CD4-positive, alpha-beta memory T cell (primary cell): ENCODE data around the gene RHOBTB1. TPM values are rescaled to one million over a fixed set of nuclear protein-coding genes. Genes with fewer than 3 reads are reported as not detected.

Experiments
- CTCF ChIA-PET: fragments of 350-600 bp; sonication (Branson Sonifier 250); formaldehyde crosslinking; loops from one replicate; lab custom pipeline; 2021; ENCODE audit warnings: inconsistent platforms; ENCODE audit not compliant: partially characterized antibody; lab: Charles Lee
- POLR2A ChIA-PET: fragments of 350-600 bp; sonication (Branson Sonifier 250); formaldehyde crosslinking; loops from one replicate; lab custom pipeline; 2021; ENCODE audit not compliant: partially characterized antibody; lab: Charles Lee
- DNase-seq, 5 donors: peaks; one replicate each; pipeline versions ENCODE4 v3.0.0 to v3.0.0-alpha.2; 2020 to 2022; ENCODE audit warnings: mixed read lengths in 1 of 5
- H3K27ac ChIP-seq: one replicate; pipeline ENCODE4 v1.7.0; 2013; ENCODE audit warnings: low read depth, low read length
- H3K27me3 ChIP-seq: 2 replicates; pipeline ENCODE4 v1.7.0; 2013; ENCODE audit warnings: mild to moderate bottlenecking, low read length, moderate library complexity; ENCODE audit not compliant: insufficient read depth
- H3K36me3 ChIP-seq: 2 replicates; pipeline ENCODE4 v1.7.0; 2013; ENCODE audit warnings: mild to moderate bottlenecking, low read length, moderate library complexity; ENCODE audit not compliant: insufficient read depth
- H3K4me1 ChIP-seq: 2 replicates; pipeline ENCODE4 v1.7.0; 2013; ENCODE audit warnings: mild to moderate bottlenecking, low read length, moderate library complexity; ENCODE audit not compliant: insufficient read depth
- H3K4me3 ChIP-seq, 2 donors: one replicate each; pipeline ENCODE4 v1.7.0; 2013; ENCODE audit warnings: low read length in 2 of 2, mild to moderate bottlenecking in 1 of 2
- H3K9me3 ChIP-seq, 2 donors: one replicate each; pipeline ENCODE4 v1.7.0; 2013; ENCODE audit warnings: low read length in 2 of 2, control low read depth in 1 of 2; ENCODE audit not compliant: control insufficient read depth in 1 of 2
- H3K27ac Mint-ChIP-seq, 7 donors: one replicate each; pipeline ENCODE4 v1.8.0; 2020 to 2021; ENCODE audit warnings: mixed read lengths in 7 of 7, mild to moderate bottlenecking in 6 of 7, inconsistent platforms in 3 of 7, moderate library complexity in 3 of 7
- H3K27me3 Mint-ChIP-seq, 2 donors: one replicate each; pipeline ENCODE4 v1.8.0; 2020 to 2021; ENCODE audit warnings: mixed read lengths in 2 of 2
- H3K36me3 Mint-ChIP-seq, 2 donors: one replicate each; pipeline ENCODE4 v1.8.0; 2020 to 2021; ENCODE audit warnings: mixed read lengths in 2 of 2, inconsistent platforms in 1 of 2, mild to moderate bottlenecking in 1 of 2
- H3K4me1 Mint-ChIP-seq, 4 donors: one replicate each; pipeline ENCODE4 v1.8.0; 2020 to 2021; ENCODE audit warnings: mixed read lengths in 4 of 4, mild to moderate bottlenecking in 1 of 4
- H3K4me3 Mint-ChIP-seq, 8 donors: one replicate each; pipeline ENCODE4 v1.8.0; 2020 to 2021; ENCODE audit warnings: mixed read lengths in 8 of 8, mild to moderate bottlenecking in 7 of 8, moderate library complexity in 6 of 8, inconsistent platforms in 3 of 8
- H3K9me3 Mint-ChIP-seq, 8 donors: one replicate each; pipeline ENCODE4 v1.8.0; 2020 to 2021; ENCODE audit warnings: mixed read lengths in 8 of 8, mild to moderate bottlenecking in 5 of 8, inconsistent platforms in 3 of 8, moderate library complexity in 1 of 8
- intact Hi-C: fragments of 100-400 bp; cut with micrococcal nuclease; formaldehyde crosslinking; loops from one replicate; pipeline ENCODE4 v1.15.1; 2023
- polyA plus RNA-seq, 2 donors: library from polyadenylated mRNA; unstranded; fragments of 300-500 nt; fragmentation: Illumina TruSeq; gene quantifications; one replicate each; pipeline ENCODE4 v1.2.3, GENCODE V29; 2021
- total RNA-seq, 2 experiments: library from RNA; stranded (reverse); gene quantifications; one replicate each; pipeline ENCODE4 v1.2.3, GENCODE V29; 2021

RHOBTB1 gene, protein sequence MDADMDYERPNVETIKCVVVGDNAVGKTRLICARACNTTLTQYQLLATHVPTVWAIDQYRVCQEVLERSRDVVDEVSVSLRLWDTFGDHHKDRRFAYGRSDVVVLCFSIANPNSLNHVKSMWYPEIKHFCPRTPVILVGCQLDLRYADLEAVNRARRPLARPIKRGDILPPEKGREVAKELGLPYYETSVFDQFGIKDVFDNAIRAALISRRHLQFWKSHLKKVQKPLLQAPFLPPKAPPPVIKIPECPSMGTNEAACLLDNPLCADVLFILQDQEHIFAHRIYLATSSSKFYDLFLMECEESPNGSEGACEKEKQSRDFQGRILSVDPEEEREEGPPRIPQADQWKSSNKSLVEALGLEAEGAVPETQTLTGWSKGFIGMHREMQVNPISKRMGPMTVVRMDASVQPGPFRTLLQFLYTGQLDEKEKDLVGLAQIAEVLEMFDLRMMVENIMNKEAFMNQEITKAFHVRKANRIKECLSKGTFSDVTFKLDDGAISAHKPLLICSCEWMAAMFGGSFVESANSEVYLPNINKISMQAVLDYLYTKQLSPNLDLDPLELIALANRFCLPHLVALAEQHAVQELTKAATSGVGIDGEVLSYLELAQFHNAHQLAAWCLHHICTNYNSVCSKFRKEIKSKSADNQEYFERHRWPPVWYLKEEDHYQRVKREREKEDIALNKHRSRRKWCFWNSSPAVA
- total RNA-seq (under 1 TPM in 1 of 2 experiments, not detected in 1; 0.25 TPM), polyA plus RNA-seq (not detected)

DNA sequence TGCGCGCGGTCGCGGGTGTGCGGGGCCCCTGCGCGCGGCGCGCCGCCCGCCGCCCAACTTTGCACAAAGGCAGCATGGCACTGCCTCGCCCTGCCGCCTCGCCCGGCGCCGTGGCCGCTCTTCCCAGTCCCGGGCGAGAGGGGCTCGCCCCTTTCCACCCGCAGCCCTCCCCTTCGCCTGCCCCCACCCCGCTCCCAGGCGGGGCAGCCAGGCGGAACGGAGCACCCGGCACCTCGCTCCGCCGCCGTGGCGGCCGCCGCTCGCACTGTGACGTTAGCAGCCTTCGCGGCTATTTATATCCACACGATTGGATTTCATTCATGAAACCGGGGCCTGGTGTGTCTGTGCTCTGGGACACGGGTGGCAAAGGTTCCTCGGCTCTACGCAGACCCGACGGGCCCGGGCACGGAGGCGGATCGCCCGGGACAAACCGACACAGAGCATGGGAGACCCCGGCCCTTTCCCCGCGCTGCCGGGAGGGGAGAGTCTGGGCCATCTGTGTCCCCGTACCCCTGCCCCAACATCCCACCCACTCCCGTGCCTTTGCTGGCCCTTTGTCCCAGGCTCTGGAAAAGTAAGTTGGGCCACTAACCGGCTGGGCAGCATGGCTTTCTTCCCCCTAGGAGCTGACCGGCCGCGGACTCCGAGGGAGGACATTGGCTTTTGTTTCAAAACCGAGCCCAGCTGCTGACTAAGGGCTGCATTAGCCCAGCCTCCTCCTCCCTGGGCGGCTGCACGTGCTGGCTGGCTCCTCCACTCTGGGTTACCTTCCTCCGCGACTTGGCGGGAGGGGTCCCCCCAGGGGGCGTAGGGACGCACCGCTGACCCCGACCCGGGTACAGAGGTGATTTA, at the start of gene RHOBTB1:
Gene RHOBTB1, minus strand, starts transcription at position 128 of the 852 bp plus-strand sequence. CDS start 32,643 bp downstream, outside the sequence.
- Mint-ChIP-seq H3K36me3 (no peaks in the 10 kb centered on the region), H3K27ac (no peak within 1 kb of the TSS)
- CTCF ChIA-PET: no interaction called here

GRCh38 chr10:60992636-60993035, 48.7 kb upstream of the RHOBTB1 start:
- ChIA-PET CTCF (no interaction called here), POLR2A (no interaction called here)
- H3K4me3 ChIP-seq: no peak overlapping the region
- no peaks in the 10 kb centered on the region for H3K36me3 ChIP-seq
- Mint-ChIP-seq H3K9me3 (peaks cover 0 to 6% (median 0%) of the 10 kb centered on the region in 8 donors), H3K27me3 (peaks cover 3 to 10% of the 10 kb centered on the region in 2 donors), H3K4me1 (peaks cover 0 to 2% (median 0%) of the 10 kb centered on the region in 4 donors), H3K4me3 (no peak overlapping the region), H3K36me3 (no peaks in the 10 kb centered on the region), H3K27ac (no peak overlapping the region)
- no peak overlapping the region for H3K27ac ChIP-seq
- no peaks in the 10 kb centered on the region for H3K27me3 ChIP-seq
- no peak for DNase-seq
- H3K4me1 ChIP-seq: no peaks in the 10 kb centered on the region
- H3K9me3 ChIP-seq: no peaks in the 10 kb centered on the region
- intact Hi-C loops: no loop called here

More for the DNA sequence above, at the start of gene RHOBTB1:
- peaks cover 49 to 59% of the 10 kb centered on the region in 2 donors for H3K27me3 Mint-ChIP-seq
- Histone ChIP-seq H3K4me3 (peak within 1 kb of the TSS; percentile 9 to 42), H3K9me3 (no peaks in the 10 kb centered on the region), H3K27me3 (peaks cover 21% of the 10 kb centered on the region), H3K4me1 (peaks cover 22% of the 10 kb centered on the region), H3K27ac (no peak within 1 kb of the TSS), H3K36me3 (no peaks in the 10 kb centered on the region)
- DNase-seq: peak; percentile 8 to 42 (median 14)
- POLR2A ChIA-PET: no interaction called here
- intact Hi-C loops: no loop called here
- H3K4me1 Mint-ChIP-seq: peaks cover 8 to 15% (median 11%) of the 10 kb centered on the region in 4 donors
- H3K9me3 Mint-ChIP-seq: peaks cover 0 to 3% (median 0%) of the 10 kb centered on the region in 8 donors
- peak within 1 kb of the TSS; percentile 60 to 79 (median 72) for H3K4me3 Mint-ChIP-seq

DNA sequence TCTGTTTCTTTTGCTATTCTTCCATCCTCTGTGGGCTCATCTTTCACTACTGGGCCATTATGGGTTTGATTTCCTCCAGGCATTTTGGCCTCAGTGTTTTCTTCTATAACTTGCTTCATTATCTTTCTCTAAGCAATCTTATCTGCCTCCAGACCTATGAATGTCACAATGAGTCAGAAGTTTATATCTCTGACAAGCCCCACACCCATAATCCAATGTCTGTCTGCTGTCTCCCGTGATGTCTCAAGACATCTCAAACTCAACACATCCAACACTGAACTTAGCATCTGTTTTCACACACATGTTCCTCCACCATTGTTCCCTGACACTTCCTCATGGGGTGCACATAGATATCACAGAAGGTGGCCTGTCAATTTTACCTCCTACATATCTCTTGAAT, 46.7 kb upstream of the RHOBTB1 start:
- intact Hi-C loops: no loop called here
- H3K4me1 Mint-ChIP-seq: peaks cover 0 to 2% (median 0%) of the 10 kb centered on the region in 4 donors
- peaks cover 0 to 6% (median 0%) of the 10 kb centered on the region in 8 donors for H3K9me3 Mint-ChIP-seq
- Histone ChIP-seq H3K4me3 (no peak overlapping the region), H3K36me3 (no peaks in the 10 kb centered on the region), H3K9me3 (no peaks in the 10 kb centered on the region), H3K4me1 (no peaks in the 10 kb centered on the region), H3K27ac (no peak overlapping the region), H3K27me3 (no peaks in the 10 kb centered on the region)
- H3K4me3 Mint-ChIP-seq: no peak overlapping the region
- H3K27ac Mint-ChIP-seq: no peak overlapping the region
- CTCF ChIA-PET: no interaction called here
- no peak for DNase-seq
- peaks cover 7% of the 10 kb centered on the region in 2 donors for H3K27me3 Mint-ChIP-seq
- H3K36me3 Mint-ChIP-seq: no peaks in the 10 kb centered on the region
- POLR2A ChIA-PET: no interaction called here

GRCh38 chr10:60989400-60989876, 45.5 kb upstream of the RHOBTB1 start:
- H3K36me3 ChIP-seq: no peaks in the 10 kb centered on the region
- no peak overlapping the region for H3K27ac ChIP-seq
- no peak for DNase-seq
- POLR2A ChIA-PET: no interaction called here
- Mint-ChIP-seq H3K27me3 (peaks cover 7 to 9% of the 10 kb centered on the region in 2 donors), H3K27ac (no peak overlapping the region), H3K36me3 (no peaks in the 10 kb centered on the region), H3K9me3 (peaks cover 0 to 6% (median 0%) of the 10 kb centered on the region in 8 donors), H3K4me1 (peaks cover 0 to 2% (median 0%) of the 10 kb centered on the region in 4 donors), H3K4me3 (no peak overlapping the region)
- intact Hi-C loops: no loop called here
- no peaks in the 10 kb centered on the region for H3K4me1 ChIP-seq
- CTCF ChIA-PET: no interaction called here
- no peaks in the 10 kb centered on the region for H3K9me3 ChIP-seq
- no peaks in the 10 kb centered on the region for H3K27me3 ChIP-seq
- H3K4me3 ChIP-seq: no peak overlapping the region

DNA sequence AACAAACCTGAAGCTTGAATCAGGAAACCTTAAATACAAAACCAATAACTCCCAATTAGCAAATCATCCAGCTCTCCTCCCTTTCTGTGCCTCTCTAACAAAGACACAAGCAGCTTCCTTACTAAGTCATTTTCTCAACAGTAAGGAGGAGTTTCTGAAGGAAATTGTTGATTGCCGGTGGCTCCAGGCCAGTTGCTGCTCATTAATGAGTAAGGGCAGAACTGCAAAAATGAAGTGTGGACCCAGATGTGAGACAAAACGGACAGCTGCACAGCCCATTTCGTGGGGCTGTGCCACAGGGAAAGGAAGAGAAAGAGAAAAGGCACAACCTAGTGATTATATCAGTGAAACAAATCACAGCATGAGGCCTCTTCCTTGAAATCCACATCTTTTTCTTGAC, 42.8 kb upstream of the RHOBTB1 start:
- Mint-ChIP-seq H3K4me3 (no peak overlapping the region), H3K27me3 (peaks cover 5 to 9% of the 10 kb centered on the region in 2 donors), H3K36me3 (no peaks in the 10 kb centered on the region), H3K4me1 (peaks cover 0 to 2% (median 0%) of the 10 kb centered on the region in 4 donors), H3K9me3 (peaks cover 0 to 6% (median 0%) of the 10 kb centered on the region in 8 donors), H3K27ac (no peak overlapping the region)
- H3K4me1 ChIP-seq: no peaks in the 10 kb centered on the region
- no peak overlapping the region for H3K27ac ChIP-seq
- ChIA-PET POLR2A (no interaction called here), CTCF (no interaction called here)
- H3K36me3 ChIP-seq: no peaks in the 10 kb centered on the region
- DNase-seq: no peak
- intact Hi-C loops: no loop called here
- H3K9me3 ChIP-seq: no peaks in the 10 kb centered on the region
- H3K27me3 ChIP-seq: no peaks in the 10 kb centered on the region
- no peak overlapping the region for H3K4me3 ChIP-seq

DNA sequence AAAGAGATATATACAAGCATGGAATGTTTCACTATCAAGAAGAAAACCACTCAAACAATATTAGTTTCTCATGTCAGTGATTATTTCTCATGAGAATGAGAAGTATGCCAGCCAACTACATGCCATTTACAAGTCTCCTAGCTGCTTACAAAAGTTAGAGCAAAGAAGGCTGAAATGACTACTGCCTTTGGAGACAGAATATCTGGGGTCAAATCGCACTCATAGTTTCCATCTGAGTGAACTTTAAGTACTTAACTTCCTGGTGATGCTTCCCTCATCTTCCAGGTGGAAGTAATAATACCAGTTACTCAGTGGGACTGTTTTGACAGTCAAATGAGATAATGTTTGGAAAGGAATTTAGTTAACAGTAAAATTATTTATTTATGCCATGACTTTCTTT, 42.0 kb upstream of the RHOBTB1 start:
- Mint-ChIP-seq H3K27me3 (peaks cover 3 to 9% of the 10 kb centered on the region in 2 donors), H3K9me3 (peaks cover 0 to 6% (median 0%) of the 10 kb centered on the region in 8 donors), H3K4me1 (peaks cover 0 to 2% (median 0%) of the 10 kb centered on the region in 4 donors), H3K4me3 (no peak overlapping the region), H3K36me3 (no peaks in the 10 kb centered on the region), H3K27ac (no peak overlapping the region)
- ChIA-PET POLR2A (no interaction called here), CTCF (no interaction called here)
- Histone ChIP-seq H3K4me3 (no peak overlapping the region), H3K9me3 (no peaks in the 10 kb centered on the region), H3K27ac (no peak overlapping the region), H3K27me3 (no peaks in the 10 kb centered on the region), H3K36me3 (no peaks in the 10 kb centered on the region), H3K4me1 (no peaks in the 10 kb centered on the region)
- intact Hi-C loops: no loop called here
- no peak for DNase-seq
